Panc1 (cell line): Measurements from ENCODE around the gene GULP1. TPM values are rescaled to one million over a fixed set of nuclear protein-coding genes. Genes with fewer than 3 reads are reported as not detected.

ENCODE experiments used
- ATAC-seq: fragments of 200-7000 bp; cut with Tn5 transposase; 2 replicates; pipeline ENCODE4 v1.9.1; 2020; ENCODE audit warnings: mild to moderate bottlenecking, moderate library complexity
- BruUV-seq: library from RNA; stranded (reverse); fragments of 400-500 nt; replicated peaks from 2 replicates; lab custom pipeline; 2021; lab: Mats Ljungman, UMichigan
- CTCF ChIA-PET: fragments of 300-600 bp; sonication (Branson Sonifier 250); formaldehyde crosslinking; loops from one replicate; lab custom pipeline; 2022; ENCODE audit warnings: antibody characterized with exemption; lab: Charles Lee
- POLR2A ChIA-PET: fragments of 300-600 bp; sonication (Branson Sonifier 250); formaldehyde crosslinking; loops from one replicate; lab custom pipeline; 2022; ENCODE audit warnings: antibody characterized with exemption; lab: Charles Lee
- DNase-seq: peaks from one replicate; pipeline ENCODE4 v3.0.0-alpha.2; 2010; ENCODE audit warnings: low read depth, low spot score
- H3K27ac ChIP-seq: 2 replicates; pipeline ENCODE4 v1.5.1; 2011; ENCODE audit warnings: mild to moderate bottlenecking, low read length, inconsistent platforms
- H3K27me3 ChIP-seq: fragments of 200-500 bp; sonication (Bioruptor generic); 2 replicates; pipeline ENCODE4 v1.6.0; 2014; ENCODE audit warnings: low read length, inconsistent platforms; ENCODE audit not compliant: control insufficient read depth, insufficient read depth
- H3K36me3 ChIP-seq: fragments of 200-500 bp; sonication (Bioruptor generic); 2 replicates; pipeline ENCODE4 v1.5.1; 2014; ENCODE audit warnings: inconsistent platforms, mild to moderate bottlenecking, low read length, moderate library complexity; ENCODE audit not compliant: control insufficient read depth, insufficient read depth
- H3K4me1 ChIP-seq: 2 replicates; pipeline ENCODE4 v1.5.1; 2011; ENCODE audit warnings: inconsistent platforms, mild to moderate bottlenecking, low read length, moderate library complexity; ENCODE audit not compliant: control insufficient read depth, insufficient read depth
- H3K4me3 ChIP-seq, 2 experiments: 2 replicates each; pipeline ENCODE4 v1.5.1; 2011 to 2012; ENCODE audit warnings: low read depth in 2 of 2, low read length in 2 of 2, mild to moderate bottlenecking in 2 of 2, inconsistent platforms in 1 of 2, moderate library complexity in 1 of 2
- H3K9me3 ChIP-seq: fragments of 200-500 bp; sonication (Bioruptor generic); 2 replicates; pipeline ENCODE4 v1.5.1; 2014; ENCODE audit warnings: low read depth, mild to moderate bottlenecking, inconsistent platforms, low read length, moderate library complexity; ENCODE audit not compliant: control insufficient read depth, insufficient read depth
- CTCF ChIP-seq: fragments of 450-650 bp; IDR thresholded peaks from 2 replicates; pipeline ENCODE4 v1.5.1; 2017; ENCODE audit warnings: mild to moderate bottlenecking
- POLR2AphosphoS5 ChIP-seq: IDR thresholded peaks from 2 replicates; pipeline ENCODE4 v1.6.1; 2012; ENCODE audit warnings: mild to moderate bottlenecking, low read depth, low read length, moderate library complexity
- REST ChIP-seq, 2 experiments: IDR thresholded peaks; 2 replicates each; pipeline ENCODE4 v1.6.1; 2011 to 2012; ENCODE audit warnings: low read depth in 2 of 2, control low read depth in 1 of 2, low read length in 1 of 2, mild to moderate bottlenecking in 1 of 2, moderate library complexity in 1 of 2; ENCODE audit not compliant: insufficient read depth in 1 of 2
- SIN3A ChIP-seq: IDR thresholded peaks from 2 replicates; pipeline ENCODE4 v1.6.1; 2012; ENCODE audit warnings: low read depth, mild to moderate bottlenecking, low read length, moderate library complexity, borderline replicate concordance; ENCODE audit not compliant: insufficient read depth
- TCF7L2 ChIP-seq: IDR thresholded peaks from 2 replicates; pipeline ENCODE4 v1.6.1; 2011; ENCODE audit warnings: mild to moderate bottlenecking, low read depth, low read length, inconsistent platforms
- in situ Hi-C: cut with HindIII; loops from 2 replicates; pipeline ENCODE4 v1.10.0; 2016; ENCODE audit warnings: low sequenced_read_pairs, low pct_unique_long_range_greater_than_20kb
- intact Hi-C: fragments of 100-400 bp; cut with micrococcal nuclease; formaldehyde crosslinking; loops from one replicate; pipeline ENCODE4 v1.10.0; 2022; ENCODE audit not compliant: unreplicated experiment
- total RNA-seq: library from RNA; stranded (reverse); gene quantifications from one replicate; pipeline ENCODE4 v1.2.1, GENCODE V29; 2021; ENCODE audit not compliant: unreplicated experiment

The GULP1 gene
- total RNA-seq, 1 experiment from 2014 or later, result 51.5 TPM

- CTCF ChIA-PET, result no interaction called here
Measured at GRCh38 chr2:188394931-188395472, 103.3 kb downstream of the GULP1 start.

GRCh38 chr2:188395903-188396689, 104.4 kb downstream of the GULP1 start:
- POLR2A ChIA-PET, result no interaction called here
- in situ Hi-C loops, result no loop called here
- no peak overlapping the region for H3K4me3 ChIP-seq
- ATAC-seq (0 out of 2 replicates have a peak, but pooled peaks have one; percentile 21), DNase-seq (no peak)
- no peak overlapping the region for H3K27ac ChIP-seq
- H3K36me3 ChIP-seq, result no peaks in the 10 kb centered on the region
- BruUV-seq, result no TSS peak
- H3K4me1 ChIP-seq, result no peaks in the 10 kb centered on the region
- H3K27me3 ChIP-seq, result no peaks in the 10 kb centered on the region
- intact Hi-C loops, result no loop called here
- no peaks in the 10 kb centered on the region for H3K9me3 ChIP-seq
- CTCF ChIA-PET, result no interaction called here
- TF ChIP-seq CTCF, result peak; percentile 35
- TF ChIP-seq SIN3A, result no peak
- TF ChIP-seq POLR2AphosphoS5, result no peak
- no peak for TF ChIP-seq TCF7L2

More at GRCh38 chr2:188394931-188395472, 103.3 kb downstream of the GULP1 start:
- intact Hi-C loops, result no loop called here
- in situ Hi-C loops, result no loop called here
- no peak for DNase-seq
- ATAC-seq, result no peak
- Histone ChIP-seq H3K36me3 (no peaks in the 10 kb centered on the region), H3K27ac (no peak overlapping the region), H3K27me3 (no peaks in the 10 kb centered on the region), H3K4me1 (no peaks in the 10 kb centered on the region), H3K4me3 (no peak overlapping the region), H3K9me3 (no peaks in the 10 kb centered on the region)
- no TSS peak for BruUV-seq
- TF ChIP-seq POLR2AphosphoS5 (no peak), REST (IDR thresholded peaks at IDR 0.05; ENCODE audit: insufficient read depth in 1 of 2, low read depth in 2 of 2, low read length in 1 of 2) (no peak), SIN3A (no peak), TCF7L2 (no peak), CTCF (no peak)
- POLR2A ChIA-PET, result no interaction called here
